Kasumi-1 (cell line): ENCODE data around the gene OR3A3.

Experiments used
- DNase-seq, 2 experiments: peaks; one replicate each; lab custom pipeline; 2025; lab: John Stamatoyannopoulos, UW

OR3A3 gene

DNA sequence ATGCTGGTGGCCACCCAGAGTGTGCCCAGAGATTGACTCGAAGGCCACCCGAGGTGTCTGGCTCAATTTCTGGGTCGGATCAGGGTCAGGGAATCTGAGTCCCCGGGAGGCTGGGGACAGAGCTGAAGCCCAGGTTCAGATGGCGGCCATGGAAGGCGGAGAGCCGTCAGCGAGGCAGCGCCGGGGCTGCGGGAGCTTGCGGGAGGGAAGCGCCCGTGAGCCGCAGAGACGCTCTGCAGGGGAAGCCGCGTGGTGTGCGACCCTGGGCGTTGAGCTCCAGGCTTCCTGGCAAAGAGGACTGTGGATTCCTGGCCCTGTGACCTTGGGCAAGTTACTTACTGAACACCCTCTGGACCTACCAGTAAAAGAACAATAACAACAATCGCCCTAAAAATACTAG is 61.0 kb downstream of the OR3A3 start:
- DNase-seq = no peak
